ENCODE data around the gene ATP11B.

ATP11B gene

DNA sequence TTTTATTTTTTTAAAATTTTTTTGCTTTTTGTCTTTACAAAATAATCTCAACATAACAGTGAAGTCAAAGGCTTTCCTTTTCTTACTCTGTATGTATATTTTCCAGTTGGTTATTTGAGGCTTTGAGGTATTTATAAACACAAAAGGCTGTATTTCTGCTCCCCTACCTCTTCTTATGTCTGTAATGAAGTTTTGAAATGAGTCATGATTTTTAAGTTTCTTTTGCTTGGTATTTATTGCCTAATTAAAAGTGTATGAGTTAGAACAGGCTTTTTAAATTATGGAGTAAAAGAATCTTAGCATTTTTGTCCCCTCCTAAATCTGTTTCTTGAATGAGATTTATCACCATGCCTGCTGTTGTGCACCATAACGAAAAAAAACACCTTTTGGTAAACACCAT is 121.0 kb downstream of the ATP11B start:
- no peak for DNase-seq (ENCODE audit: extremely low spot score)
- POLR2A ChIA-PET, result interaction anchor here (0.8 kb wide), 1 partner anchor 9 kb away, joined by 3 read pairs; no protein-coding TSS in a partner anchor
- CTCF ChIA-PET, result no interaction called here
- TF ChIP-seq SP1 (IDR thresholded peaks at IDR 0.05) (no peak), ARNT (IDR thresholded peaks at IDR 0.05) (no peak), PKNOX1 (IDR thresholded peaks at IDR 0.05) (no peak), FOXA1 (IDR thresholded peaks at IDR 0.05) (no peak), NFRKB (IDR thresholded peaks at IDR 0.05) (no peak), L3MBTL2 (conservative IDR thresholded peaks at IDR 0.05) (no peak)

DNA sequence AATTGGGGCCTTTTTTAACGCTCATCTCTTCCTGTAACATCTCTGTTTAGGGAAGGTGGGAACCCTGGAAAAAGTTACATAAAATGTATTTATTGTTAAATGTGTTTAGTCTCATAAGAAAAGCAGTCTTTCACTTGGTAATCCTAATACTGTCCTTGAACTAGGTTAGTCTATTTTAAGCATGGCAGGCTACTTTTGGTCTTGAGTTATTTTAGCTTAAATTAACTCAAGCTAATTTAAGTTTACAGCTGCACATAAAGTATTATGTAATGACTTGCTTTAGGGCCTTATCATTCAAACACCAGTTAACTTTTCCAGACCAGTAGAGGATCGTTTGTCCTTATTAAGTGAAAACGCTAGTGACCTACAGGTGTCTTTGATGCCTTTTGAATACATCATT is 123.8 kb downstream of the ATP11B start:
- ChIA-PET CTCF (no interaction called here), POLR2A (no interaction called here)
- DNase-seq (ENCODE audit: extremely low spot score), result no peak
- TF ChIP-seq LEF1 (IDR thresholded peaks at IDR 0.05; ENCODE audit: borderline replicate concordance) (no peak), ARNT (IDR thresholded peaks at IDR 0.05) (no peak), NFRKB (IDR thresholded peaks at IDR 0.05) (no peak), L3MBTL2 (conservative IDR thresholded peaks at IDR 0.05) (no peak), ZNF384 (IDR thresholded peaks at IDR 0.05) (no peak), BHLHE40 (IDR thresholded peaks at IDR 0.05; ENCODE audit: borderline replicate concordance) (no peak), HDGF (IDR thresholded peaks at IDR 0.05; ENCODE audit: borderline replicate concordance) (no peak), PKNOX1 (IDR thresholded peaks at IDR 0.05) (no peak), ELF4 (IDR thresholded peaks at IDR 0.05) (no peak), FOXM1 (IDR thresholded peaks at IDR 0.05; ENCODE audit: borderline replicate concordance) (no peak), CTBP1 (IDR thresholded peaks at IDR 0.05; ENCODE audit: borderline replicate concordance) (no peak)

- DNase-seq (ENCODE audit: extremely low spot score), result no peak
- ChIA-PET CTCF (no interaction called here), POLR2A (no interaction called here)
- peak; percentile 73 for TF ChIP-seq PKNOX1 (IDR thresholded peaks at IDR 0.05)
- TF ChIP-seq SUZ12 (IDR thresholded peaks at IDR 0.05), result no peak
- TF ChIP-seq ARNT (IDR thresholded peaks at IDR 0.05), result 0 out of 2 replicates have a peak, but pooled peaks have one; percentile 50
Observed at GRCh38 chr3:182919866-182920357, 126.6 kb downstream of the ATP11B start.

DNA sequence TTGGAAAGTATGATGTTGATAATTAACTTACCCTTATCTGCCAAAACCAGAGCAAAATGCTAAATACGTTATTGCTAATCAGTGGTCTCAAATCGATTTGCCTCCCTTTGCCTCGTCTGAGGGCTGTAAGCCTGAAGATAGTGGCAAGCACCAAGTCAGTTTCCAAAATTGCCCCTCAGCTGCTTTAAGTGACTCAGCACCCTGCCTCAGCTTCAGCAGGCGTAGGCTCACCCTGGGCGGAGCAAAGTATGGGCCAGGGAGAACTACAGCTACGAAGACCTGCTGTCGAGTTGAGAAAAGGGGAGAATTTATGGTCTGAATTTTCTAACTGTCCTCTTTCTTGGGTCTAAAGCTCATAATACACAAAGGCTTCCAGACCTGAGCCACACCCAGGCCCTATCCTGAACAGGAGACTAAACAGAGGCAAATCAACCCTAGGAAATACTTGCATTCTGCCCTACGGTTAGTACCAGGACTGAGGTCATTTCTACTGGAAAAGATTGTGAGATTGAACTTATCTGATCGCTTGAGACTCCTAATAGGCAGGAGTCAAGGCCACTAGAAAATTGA is 127.3 kb downstream of the ATP11B start:
- TF ChIP-seq FOXM1 (IDR thresholded peaks at IDR 0.05; ENCODE audit: borderline replicate concordance) (no peak), NFRKB (IDR thresholded peaks at IDR 0.05) (no peak), ARNT (IDR thresholded peaks at IDR 0.05) (no peak), PKNOX1 (IDR thresholded peaks at IDR 0.05) (no peak)
- peak; percentile 18 for DNase-seq (ENCODE audit: extremely low spot score)
- POLR2A ChIA-PET, result no interaction called here
- CTCF ChIA-PET, result no interaction called here

GRCh38 chr3:182921665-182922355 is 128.5 kb downstream of the ATP11B start:
- TF ChIP-seq LEF1 (IDR thresholded peaks at IDR 0.05; ENCODE audit: borderline replicate concordance) (no peak), FOXA1 (IDR thresholded peaks at IDR 0.05) (no peak), PKNOX1 (IDR thresholded peaks at IDR 0.05) (no peak), L3MBTL2 (conservative IDR thresholded peaks at IDR 0.05) (no peak), ZNF384 (IDR thresholded peaks at IDR 0.05) (no peak)
- DNase-seq (ENCODE audit: extremely low spot score), result no peak
- POLR2A ChIA-PET, result no interaction called here
- CTCF ChIA-PET, result no interaction called here

DNA sequence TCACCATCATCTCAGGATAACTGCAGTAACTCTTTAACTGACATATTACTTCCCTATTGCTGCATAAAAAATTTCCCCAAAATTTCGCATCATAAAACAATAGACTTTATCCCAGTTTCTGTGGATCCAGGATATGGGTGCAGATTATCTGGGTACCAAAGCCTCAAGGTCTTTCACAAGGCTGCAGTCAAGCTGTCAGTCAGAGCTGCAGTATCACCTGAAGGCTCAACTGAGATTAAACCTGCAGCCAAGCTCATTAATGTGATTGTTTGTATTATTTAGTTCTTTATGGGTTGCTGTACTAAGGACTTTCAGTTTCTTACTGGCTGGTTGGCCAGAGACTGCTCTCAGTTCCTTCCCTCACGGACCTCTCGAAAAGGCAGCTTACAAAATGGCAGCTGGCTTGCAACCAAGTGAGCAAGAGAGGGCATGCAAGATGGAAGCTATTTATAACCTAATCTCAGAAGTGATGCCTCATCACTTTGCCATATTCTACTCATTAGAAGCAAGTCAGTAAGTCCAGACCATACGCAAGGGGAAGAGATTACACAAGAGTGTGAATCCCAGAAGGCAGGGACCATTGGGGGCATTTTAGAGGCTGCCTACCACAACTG is 132.1 kb downstream of the ATP11B start:
- no peak for DNase-seq (ENCODE audit: extremely low spot score)
- CTCF ChIA-PET, result no interaction called here
- POLR2A ChIA-PET, result no interaction called here

More for the DNA sequence above, 132.1 kb downstream of the ATP11B start:
- no peak for TF ChIP-seq HDGF (IDR thresholded peaks at IDR 0.05; ENCODE audit: borderline replicate concordance)
- no peak for TF ChIP-seq LEF1 (IDR thresholded peaks at IDR 0.05; ENCODE audit: borderline replicate concordance)
- no peak for TF ChIP-seq FOXA1 (IDR thresholded peaks at IDR 0.05)
- TF ChIP-seq ELF4 (IDR thresholded peaks at IDR 0.05), result no peak
- TF ChIP-seq PKNOX1 (IDR thresholded peaks at IDR 0.05), result no peak
- TF ChIP-seq FOXM1 (IDR thresholded peaks at IDR 0.05; ENCODE audit: borderline replicate concordance), result no peak
- no peak for TF ChIP-seq TARDBP (IDR thresholded peaks at IDR 0.05)
- no peak for TF ChIP-seq ZNF384 (IDR thresholded peaks at IDR 0.05)
- no peak for TF ChIP-seq FOXK2 (IDR thresholded peaks at IDR 0.05)
- no peak for TF ChIP-seq SUZ12 (IDR thresholded peaks at IDR 0.05)
- no peak for TF ChIP-seq SP1 (IDR thresholded peaks at IDR 0.05)
- no peak for TF ChIP-seq BHLHE40 (IDR thresholded peaks at IDR 0.05; ENCODE audit: borderline replicate concordance)
- no peak for TF ChIP-seq ARNT (IDR thresholded peaks at IDR 0.05)
- TF ChIP-seq CTBP1 (IDR thresholded peaks at IDR 0.05; ENCODE audit: borderline replicate concordance), result no peak
- no peak for TF ChIP-seq L3MBTL2 (conservative IDR thresholded peaks at IDR 0.05)
- no peak for TF ChIP-seq NFRKB (IDR thresholded peaks at IDR 0.05)

Measured in HEK293T (cell line).